ENCODE data around the gene UCKL1.
"Not testable (repeated sequence)": the region's sequence is repeated elsewhere in the genome, so short reads cannot be mapped to it uniquely, and the experiment has no call there.

- TF ChIP-seq CTCF (conservative IDR thresholded peaks at IDR 0.05; ENCODE audit: low read length); EZH2phosphoT487 (IDR thresholded peaks at IDR 0.05; ENCODE audit: borderline replicate concordance, low read depth, low read length): not testable (repeated sequence)
These were observed 15.7 kb upstream of the UCKL1 start for GRCh38 chr20:63971960-63972311.

Measured in OCI-LY7 (cell line).